ENCODE results near the gene CXCL6.

Gene CXCL6

DNA sequence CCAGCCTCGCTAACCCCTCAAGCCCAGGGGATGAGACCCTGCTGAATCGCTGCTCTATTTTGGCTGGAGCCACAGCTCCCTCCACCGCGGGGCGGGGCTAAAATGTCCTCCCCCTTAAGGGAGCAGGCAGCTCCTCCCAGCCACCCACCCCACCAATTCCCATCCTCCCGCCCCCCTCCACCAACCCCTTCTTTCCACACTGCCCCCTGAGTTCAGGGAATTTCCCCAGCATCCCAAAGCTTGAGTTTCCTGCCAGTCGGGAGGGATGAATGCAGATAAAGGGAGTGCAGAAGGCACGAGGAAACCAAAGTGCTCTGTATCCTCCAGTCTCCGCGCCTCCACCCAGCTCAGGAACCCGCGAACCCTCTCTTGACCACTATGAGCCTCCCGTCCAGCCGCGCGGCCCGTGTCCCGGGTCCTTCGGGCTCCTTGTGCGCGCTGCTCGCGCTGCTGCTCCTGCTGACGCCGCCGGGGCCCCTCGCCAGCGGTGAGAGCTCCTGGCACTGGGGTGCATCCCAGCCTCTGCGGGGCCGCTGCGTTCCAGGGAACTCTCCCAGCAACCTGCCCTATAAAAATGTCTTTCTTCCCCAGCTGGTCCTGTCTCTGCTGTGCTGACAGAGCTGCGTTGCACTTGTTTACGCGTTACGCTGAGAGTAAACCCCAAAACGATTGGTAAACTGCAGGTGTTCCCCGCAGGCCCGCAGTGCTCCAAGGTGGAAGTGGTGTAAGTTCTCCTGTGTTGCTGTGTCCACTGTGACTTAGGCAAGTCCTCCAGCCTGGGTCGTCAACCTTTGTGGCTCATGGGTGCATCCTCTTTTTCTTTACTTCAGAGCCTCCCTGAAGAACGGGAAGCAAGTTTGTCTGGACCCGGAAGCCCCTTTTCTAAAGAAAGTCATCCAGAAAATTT is at the start of gene CXCL6:
Gene CXCL6, plus strand, starts transcription at position 306 of the 907 bp plus-strand sequence. Its CDS starts 73 bp downstream, at position 379.
- no peak for DNase-seq

DNA sequence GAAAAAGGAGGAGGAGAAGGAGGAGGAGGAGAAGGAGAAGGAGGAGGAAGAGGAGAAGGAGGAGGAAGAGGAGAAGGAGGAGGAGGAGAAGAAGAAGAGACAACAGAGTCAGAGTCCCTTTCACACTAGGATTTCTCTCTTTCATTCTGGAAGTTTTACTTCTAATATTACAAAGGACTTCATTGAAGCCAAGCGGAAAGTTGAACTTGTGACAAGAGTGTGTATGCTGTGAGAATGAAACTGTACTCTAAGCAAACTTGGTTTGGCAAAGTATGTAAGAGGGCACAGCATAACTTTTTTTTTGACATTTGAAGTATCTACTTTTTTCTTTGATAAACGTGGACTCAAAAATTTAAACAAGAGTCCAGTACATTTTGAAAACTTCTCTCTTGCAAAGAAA is 48.1 kb upstream of the CXCL6 start:
- no peak for DNase-seq

DNA sequence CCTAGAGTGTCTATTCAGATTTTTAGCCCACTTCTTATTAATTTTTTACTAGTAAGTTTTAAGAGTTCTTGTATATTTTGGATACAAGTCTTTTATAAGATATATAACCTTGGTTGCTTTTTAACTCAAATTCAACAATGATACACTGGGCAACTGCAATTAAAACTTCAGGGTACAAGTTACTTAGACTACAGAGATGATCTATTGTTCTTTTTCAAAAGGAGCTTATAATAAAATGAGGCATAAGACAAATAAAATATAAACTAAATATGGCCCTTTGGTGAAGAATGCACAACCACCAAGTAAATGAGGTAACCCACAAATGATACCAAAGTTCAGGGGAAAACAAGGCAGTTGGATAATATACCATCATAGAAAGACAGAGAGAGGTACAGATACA is 37.6 kb upstream of the CXCL6 start:
- DNase-seq: no peak

GRCh38 chr4:73800206-73800605 is 36.3 kb upstream of the CXCL6 start:
- DNase-seq: no peak

- DNase-seq: no peak
These were observed 34.8 kb upstream of the CXCL6 start for GRCh38 chr4:73801692-73802091.

DNA sequence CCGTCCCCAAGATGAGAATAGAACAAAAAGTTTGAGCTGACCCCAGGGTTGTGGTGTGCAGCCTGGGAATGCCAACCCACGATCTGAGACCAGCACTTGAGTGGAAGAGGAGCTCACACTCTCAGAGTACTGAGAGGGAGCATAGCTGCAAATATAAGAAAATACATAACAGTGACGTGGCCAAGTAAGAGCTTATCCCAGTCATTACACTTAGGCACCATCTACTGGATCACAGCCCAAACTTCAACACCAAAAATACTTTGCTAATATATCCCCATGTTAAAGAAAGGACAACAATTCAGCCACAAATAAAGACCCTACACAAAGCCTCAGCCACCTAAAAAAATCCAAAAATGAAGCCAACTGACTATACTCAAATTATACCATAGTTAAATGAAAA is 33.3 kb upstream of the CXCL6 start:
- peak in 1 of 2 experiments; percentile 9 for DNase-seq

- DNase-seq: no peak
These were observed 26.3 kb upstream of the CXCL6 start for GRCh38 chr4:73810191-73810590.

- DNase-seq: no peak
These were observed 24.6 kb upstream of the CXCL6 start for GRCh38 chr4:73811841-73812240.

GRCh38 chr4:73814679-73815078 is 21.8 kb upstream of the CXCL6 start:
- DNase-seq: no peak

- peak; percentile 50 to 54 for DNase-seq
These were observed 21.3 kb upstream of the CXCL6 start for GRCh38 chr4:73815145-73815544.

- no peak for DNase-seq
These were observed 19.7 kb upstream of the CXCL6 start for GRCh38 chr4:73816814-73817213.

DNA sequence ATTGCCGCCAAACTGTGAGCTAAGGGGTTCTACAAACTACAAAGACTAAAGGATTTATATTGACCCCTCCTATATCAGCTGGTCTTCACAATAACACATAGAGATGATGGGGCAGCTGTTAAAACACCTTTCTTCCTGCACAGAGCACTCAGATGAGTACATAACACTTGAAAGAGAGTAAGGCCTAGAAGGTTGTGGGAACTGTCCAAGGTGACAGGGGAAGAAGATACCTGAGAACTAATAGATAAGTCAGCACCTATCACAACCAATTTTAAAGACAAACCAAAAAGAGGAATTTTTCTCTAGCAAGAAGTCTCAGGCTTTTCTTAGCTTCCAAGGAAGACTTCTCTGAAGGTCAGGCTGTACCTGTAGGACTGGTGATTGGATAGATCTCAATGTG is 19.1 kb upstream of the CXCL6 start:
- no peak for DNase-seq

GRCh38 chr4:73821325-73821724 is 15.2 kb upstream of the CXCL6 start:
- DNase-seq: no peak

- DNase-seq: no peak
These were observed 14.1 kb upstream of the CXCL6 start for GRCh38 chr4:73822389-73822788.

DNA sequence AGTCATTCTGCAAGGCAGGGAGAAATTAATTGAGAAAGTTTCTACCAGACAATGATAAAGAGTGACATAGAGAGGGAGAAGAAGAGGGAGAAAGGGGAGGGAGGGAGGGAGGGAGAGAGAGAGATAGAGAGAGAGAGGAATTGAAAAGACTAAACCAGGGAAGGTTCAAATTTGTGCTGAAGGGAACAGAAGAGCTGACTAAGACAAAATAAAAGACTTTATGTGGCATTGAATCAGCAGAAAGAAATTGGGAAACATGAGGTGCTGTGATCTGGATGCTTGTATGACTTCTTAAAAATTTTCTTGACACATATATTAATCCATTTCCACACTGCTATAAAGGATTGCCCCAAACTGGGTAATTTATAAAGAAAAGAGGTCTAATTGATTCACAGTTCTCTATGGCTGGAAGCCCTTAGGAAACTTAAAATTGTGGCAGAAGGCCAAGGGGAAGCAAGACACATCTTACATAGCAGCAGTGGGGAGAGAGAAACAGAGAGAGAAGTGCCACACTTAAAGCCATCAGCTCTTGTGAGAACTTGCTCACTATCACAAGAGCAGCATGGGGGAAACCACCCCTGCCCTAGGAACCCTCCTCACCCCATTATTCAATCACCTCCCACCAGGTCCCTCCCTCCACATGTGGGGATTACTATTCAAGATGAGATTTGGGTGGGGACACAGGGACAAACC is 13.5 kb upstream of the CXCL6 start:
- peak; percentile 61 to 68 for DNase-seq

GRCh38 chr4:73823760-73824159 is 12.7 kb upstream of the CXCL6 start:
- no peak for DNase-seq

DNA sequence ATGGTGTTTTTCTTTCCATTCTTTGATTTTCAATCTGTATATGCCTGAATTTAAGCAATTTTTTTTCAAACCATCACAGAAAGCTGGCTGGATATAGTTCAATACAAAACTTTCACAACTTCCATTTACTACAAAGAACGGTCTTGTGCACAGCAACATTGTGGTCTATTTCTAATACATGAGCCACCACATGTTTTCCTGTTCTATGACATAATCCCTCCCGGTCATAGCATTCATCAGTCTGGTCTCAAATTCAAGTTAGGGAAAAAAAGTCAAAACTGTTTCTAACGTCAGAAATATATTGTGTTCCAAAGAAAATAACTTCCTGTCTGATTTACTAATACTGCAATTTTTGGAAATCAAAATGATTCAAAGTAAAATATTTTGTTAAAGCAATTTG is 7.5 kb upstream of the CXCL6 start:
- peak; percentile 87 to 91 for DNase-seq

- no peak for DNase-seq
These were observed 4.9 kb upstream of the CXCL6 start for GRCh38 chr4:73831569-73831968.

GRCh38 chr4:73832651-73833237 is 3.7 kb upstream of the CXCL6 start:
- DNase-seq: no peak

GRCh38 chr4:73839071-73839470 is 2.6 kb downstream of the CXCL6 start:
- no peak for DNase-seq

DNA sequence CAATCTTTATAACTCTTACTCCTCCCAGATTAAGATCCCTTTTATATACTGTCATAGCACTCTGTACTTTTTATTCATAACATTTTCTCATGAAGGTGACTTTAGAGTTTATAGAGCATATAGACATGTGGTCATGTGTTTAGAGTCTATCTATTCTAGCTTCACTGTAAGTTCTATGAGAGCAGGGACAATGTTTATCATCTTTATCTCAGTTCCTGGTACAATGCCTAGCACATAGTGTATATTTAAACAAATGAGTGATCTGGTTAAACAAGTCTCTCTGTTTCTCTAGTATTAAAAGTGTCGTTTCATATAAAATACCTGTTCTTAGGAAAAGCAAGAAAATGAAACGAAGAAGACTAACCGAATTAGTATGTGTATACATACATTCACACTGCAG is 3.2 kb downstream of the CXCL6 start:
- no peak for DNase-seq

DNA sequence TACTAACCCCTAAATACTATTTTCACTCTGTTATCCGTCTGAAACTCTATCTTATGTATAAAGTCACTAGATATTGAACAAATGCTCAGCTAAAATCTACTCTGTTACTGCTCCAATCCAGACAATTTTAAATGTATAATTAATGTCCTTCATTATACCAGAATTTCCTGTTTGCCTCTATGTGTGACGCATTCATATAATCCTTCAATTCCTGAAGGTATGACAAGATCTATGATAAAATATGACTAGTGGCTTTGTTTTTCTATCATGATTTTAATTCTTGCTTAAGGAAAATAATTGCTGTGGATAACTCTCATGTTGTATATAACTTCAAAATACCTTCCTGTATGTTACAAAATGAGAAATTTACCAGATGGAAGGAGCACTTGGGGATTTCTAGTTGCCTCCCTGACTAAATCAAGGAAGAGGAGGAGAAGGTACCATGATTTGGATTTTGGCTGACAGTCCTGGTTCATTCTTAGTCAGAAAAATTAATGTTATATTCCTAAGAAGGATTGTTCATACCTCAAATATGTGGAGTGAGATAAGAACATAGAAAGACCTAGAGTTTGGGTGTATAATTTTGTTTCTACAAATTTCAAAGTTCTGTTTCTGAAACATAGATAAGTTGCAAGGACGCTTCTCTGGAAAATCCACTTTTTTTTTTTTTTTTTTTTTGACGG is 4.9 kb downstream of the CXCL6 start:
- no peak for DNase-seq

GRCh38 chr4:73842696-73843095 is 6.2 kb downstream of the CXCL6 start:
- DNase-seq: no peak
